Skeletal muscle tissue (tissue), 4 donors: ENCODE data around the gene DICER1. TPM values are rescaled to one million over a fixed set of nuclear protein-coding genes. Genes with fewer than 3 reads are reported as not detected.

Experiments
- H3K27ac ChIP-seq: one replicate; pipeline ENCODE4 v1.7.0; 2013; ENCODE audit warnings: mild to moderate bottlenecking, low read depth, low read length, inconsistent platforms
- H3K27me3 ChIP-seq, 3 donors: one replicate each; pipeline ENCODE4 v1.7.0; 2013; ENCODE audit warnings: low read length in 3 of 3; ENCODE audit not compliant: control insufficient read depth in 3 of 3, insufficient read depth in 3 of 3
- H3K36me3 ChIP-seq, 3 donors: one replicate each; pipeline ENCODE4 v1.7.0; 2013; ENCODE audit warnings: low read length in 3 of 3; ENCODE audit not compliant: control insufficient read depth in 3 of 3, insufficient read depth in 3 of 3
- H3K4me1 ChIP-seq, 3 donors: one replicate each; pipeline ENCODE4 v1.7.0; 2013; ENCODE audit warnings: low read length in 3 of 3, mild to moderate bottlenecking in 3 of 3; ENCODE audit not compliant: control insufficient read depth in 3 of 3, insufficient read depth in 3 of 3
- H3K4me3 ChIP-seq, 3 donors: one replicate each; pipeline ENCODE4 v1.7.0; 2013; ENCODE audit warnings: low read length in 3 of 3
- H3K9ac ChIP-seq, 3 donors: one replicate each; pipeline ENCODE4 v1.7.0; 2013; ENCODE audit warnings: low read length in 3 of 3, mild to moderate bottlenecking in 3 of 3, moderate library complexity in 2 of 3, low read depth in 1 of 3
- H3K9me3 ChIP-seq, 3 donors: one replicate each; pipeline ENCODE4 v1.7.0; 2013; ENCODE audit warnings: low read length in 3 of 3; ENCODE audit not compliant: control insufficient read depth in 3 of 3
- total RNA-seq: library from RNA; depleted of rRNA; stranded (reverse); fragments of >200 nt; gene quantifications from one replicate; pipeline ENCODE4 v1.2.3, GENCODE V29; 2014
- donor health status: Osteomylitis.

The DICER1 gene
- total RNA-seq, 1 donor from 2014 or later, result 107 TPM

DNA sequence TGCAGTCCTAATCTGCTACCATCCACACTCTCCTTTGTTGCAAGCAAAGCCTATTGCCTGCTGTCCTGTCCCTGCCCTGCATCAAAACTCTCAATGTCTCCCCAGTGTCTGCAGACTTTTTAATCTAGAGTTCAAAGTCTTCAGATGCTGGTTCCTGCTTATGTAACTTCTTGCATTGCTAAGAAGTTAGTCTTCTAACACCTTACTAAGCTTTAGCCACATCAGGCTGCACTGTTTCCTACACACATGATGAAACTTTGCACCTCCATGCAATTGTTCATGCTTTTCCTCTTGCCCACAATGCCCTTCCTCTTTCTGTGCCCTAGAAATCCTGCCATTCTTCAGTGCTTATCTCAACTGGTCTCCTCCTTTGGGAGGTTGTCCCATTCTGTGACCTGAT, 16.2 kb upstream of the DICER1 start:
- no peaks in the 10 kb centered on the region for H3K4me1 ChIP-seq
- no peaks in the 10 kb centered on the region for H3K27me3 ChIP-seq
- no peaks in the 10 kb centered on the region for H3K36me3 ChIP-seq
- no peak overlapping the region for H3K4me3 ChIP-seq
- H3K9me3 ChIP-seq, result no peaks in the 10 kb centered on the region
- H3K9ac ChIP-seq, result no peak overlapping the region
- no peak overlapping the region for H3K27ac ChIP-seq

DNA sequence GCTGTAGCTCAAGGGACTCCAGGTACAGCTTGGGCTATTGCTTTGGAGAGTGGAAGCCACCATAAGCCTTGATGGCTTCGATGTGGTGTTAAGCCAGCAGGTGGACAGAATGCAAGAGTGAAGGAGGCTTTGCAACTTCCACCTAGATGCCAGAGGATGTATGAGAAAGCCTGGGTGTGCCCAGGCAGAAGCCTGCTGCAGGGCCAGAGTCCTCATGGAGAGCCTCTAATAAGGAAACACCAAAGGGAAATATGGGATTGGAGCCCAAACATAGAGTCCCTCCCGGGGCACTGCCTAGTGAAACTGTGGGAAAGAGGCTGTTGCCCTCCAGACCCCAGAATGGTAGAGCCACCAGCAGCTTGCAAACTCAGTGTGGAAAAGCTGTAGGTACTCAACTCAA, 9.8 kb upstream of the DICER1 start:
- no peak overlapping the region for H3K27ac ChIP-seq
- no peaks in the 10 kb centered on the region for H3K4me1 ChIP-seq
- no peak overlapping the region for H3K4me3 ChIP-seq
- H3K9me3 ChIP-seq, result no peaks in the 10 kb centered on the region
- H3K36me3 ChIP-seq, result no peaks in the 10 kb centered on the region
- no peak overlapping the region for H3K9ac ChIP-seq
- no peaks in the 10 kb centered on the region for H3K27me3 ChIP-seq

GRCh38 chr14:95165517-95165916, 8.2 kb upstream of the DICER1 start:
- no peak overlapping the region for H3K4me3 ChIP-seq
- no peaks in the 10 kb centered on the region for H3K27me3 ChIP-seq
- no peaks in the 10 kb centered on the region for H3K9me3 ChIP-seq
- H3K27ac ChIP-seq, result no peak overlapping the region
- H3K9ac ChIP-seq, result no peak overlapping the region
- H3K4me1 ChIP-seq, result no peaks in the 10 kb centered on the region
- H3K36me3 ChIP-seq, result no peaks in the 10 kb centered on the region

DNA sequence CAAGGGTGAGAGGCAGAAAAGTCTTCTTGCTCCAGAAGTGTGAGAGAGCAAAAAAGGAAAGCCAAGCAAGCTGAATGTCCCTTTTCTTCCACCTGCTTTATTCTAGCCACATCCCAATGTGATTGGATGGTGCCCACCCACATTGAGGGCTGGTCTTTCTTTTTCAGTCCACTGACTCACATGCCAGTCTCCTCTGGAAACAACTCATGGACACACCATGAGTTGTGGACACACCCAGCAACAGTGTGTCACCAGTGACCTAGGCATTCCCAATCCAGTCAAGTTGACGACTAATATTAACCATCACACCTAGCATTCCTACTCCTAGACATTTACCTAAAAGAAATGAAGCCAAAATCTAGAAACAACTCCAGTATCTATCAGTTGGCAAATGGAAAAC, 7.2 kb upstream of the DICER1 start:
- H3K27ac ChIP-seq, result no peak overlapping the region
- no peak overlapping the region for H3K9ac ChIP-seq
- no peaks in the 10 kb centered on the region for H3K27me3 ChIP-seq
- H3K36me3 ChIP-seq, result no peaks in the 10 kb centered on the region
- no peak overlapping the region for H3K4me3 ChIP-seq
- H3K9me3 ChIP-seq, result no peaks in the 10 kb centered on the region
- H3K4me1 ChIP-seq, result no peaks in the 10 kb centered on the region

DNA sequence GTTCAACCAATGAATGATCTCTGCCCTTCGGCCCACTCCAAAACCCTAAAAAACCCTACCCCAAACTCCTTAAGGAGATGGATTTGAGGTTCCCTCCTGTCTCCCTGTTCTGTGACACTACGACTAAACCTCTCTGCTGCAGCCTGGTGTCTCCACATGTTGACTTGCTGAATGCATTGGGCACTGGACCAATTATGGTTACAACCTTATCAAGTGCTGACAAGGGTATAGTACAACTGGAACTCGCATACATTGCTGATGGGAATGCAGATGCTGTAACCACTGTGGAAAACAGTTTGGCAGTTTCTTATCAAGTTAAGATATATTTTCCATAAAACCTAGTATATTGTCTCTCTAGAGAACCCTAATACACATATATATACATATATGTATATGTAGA, 6.3 kb upstream of the DICER1 start:
- H3K4me1 ChIP-seq, result no peaks in the 10 kb centered on the region
- no peaks in the 10 kb centered on the region for H3K27me3 ChIP-seq
- H3K4me3 ChIP-seq, result no peak overlapping the region
- H3K27ac ChIP-seq, result no peak overlapping the region
- H3K9ac ChIP-seq, result no peak overlapping the region
- no peaks in the 10 kb centered on the region for H3K9me3 ChIP-seq
- no peaks in the 10 kb centered on the region for H3K36me3 ChIP-seq

DNA sequence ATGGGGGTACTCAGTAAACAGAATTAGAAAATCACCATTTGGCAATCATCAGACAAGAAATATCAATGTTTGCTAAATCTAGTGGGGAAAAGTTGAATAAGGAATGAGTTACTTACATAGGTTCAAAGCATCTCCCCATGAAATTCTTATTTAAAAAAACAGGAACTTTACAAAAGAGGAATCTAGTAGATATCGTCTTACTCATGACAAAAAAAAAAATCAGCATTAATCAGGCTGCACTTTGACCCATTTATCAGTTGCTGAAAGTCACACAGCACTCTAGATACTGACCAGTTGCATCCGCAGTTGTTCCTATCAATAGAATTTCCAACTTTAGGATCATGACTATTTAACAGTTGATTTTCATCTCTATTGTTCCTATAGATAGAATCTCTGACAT, 5.8 kb upstream of the DICER1 start:
- no peaks in the 10 kb centered on the region for H3K27me3 ChIP-seq
- no peaks in the 10 kb centered on the region for H3K9me3 ChIP-seq

GRCh38 chr14:95162641-95163040, 5.3 kb upstream of the DICER1 start:
- Histone ChIP-seq H3K9ac (no peak overlapping the region), H3K4me1 (peaks cover 6 to 7% (median 7%) of the 10 kb centered on the region in 3 donors), H3K27me3 (no peaks in the 10 kb centered on the region), H3K36me3 (no peaks in the 10 kb centered on the region), H3K4me3 (no peak overlapping the region), H3K27ac (no peak overlapping the region), H3K9me3 (no peaks in the 10 kb centered on the region)

More for the DNA sequence above, 5.8 kb upstream of the DICER1 start:
- Histone ChIP-seq H3K9ac (no peak overlapping the region), H3K4me3 (no peak overlapping the region), H3K36me3 (no peaks in the 10 kb centered on the region), H3K27ac (no peak overlapping the region), H3K4me1 (peaks cover 4% of the 10 kb centered on the region in 3 donors)

DNA sequence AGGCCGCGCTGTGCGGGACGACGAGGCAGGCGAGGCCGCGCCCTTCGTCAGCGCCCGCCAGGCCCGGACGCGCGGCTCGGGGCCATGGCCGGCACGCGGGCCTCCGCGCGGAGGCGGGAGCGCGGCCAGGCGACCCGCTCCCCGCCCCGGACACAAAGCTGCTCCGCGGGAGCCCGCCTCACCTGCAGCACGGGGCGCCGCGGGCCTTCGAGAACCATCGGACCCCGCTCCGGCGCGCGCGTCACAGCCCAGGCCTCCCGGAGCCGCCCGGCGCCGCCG, 342 bp downstream of the DICER1 start:
- H3K27ac ChIP-seq, result peak overlapping the region; percentile 93
- H3K9me3 ChIP-seq, result no peaks in the 10 kb centered on the region
- H3K9ac ChIP-seq, result peak overlapping the region; percentile 87 to 97 (median 97)
- H3K4me1 ChIP-seq, result peaks cover 15 to 25% (median 22%) of the 10 kb centered on the region in 3 donors
- H3K27me3 ChIP-seq, result no peaks in the 10 kb centered on the region
- H3K36me3 ChIP-seq, result no peaks in the 10 kb centered on the region
- H3K4me3 ChIP-seq, result peak overlapping the region; percentile 76 to 79 (median 79)

- Histone ChIP-seq H3K27me3 (no peaks in the 10 kb centered on the region), H3K36me3 (no peaks in the 10 kb centered on the region), H3K4me1 (peaks cover 15 to 29% (median 25%) of the 10 kb centered on the region in 3 donors), H3K27ac (peak overlapping the region; percentile 93), H3K9me3 (no peaks in the 10 kb centered on the region), H3K4me3 (peak overlapping the region; percentile 76 to 79 (median 79)), H3K9ac (peak overlapping the region; percentile 69 to 97 (median 87))
Observed at GRCh38 chr14:95156161-95157047, 925 bp downstream of the DICER1 start.

DNA sequence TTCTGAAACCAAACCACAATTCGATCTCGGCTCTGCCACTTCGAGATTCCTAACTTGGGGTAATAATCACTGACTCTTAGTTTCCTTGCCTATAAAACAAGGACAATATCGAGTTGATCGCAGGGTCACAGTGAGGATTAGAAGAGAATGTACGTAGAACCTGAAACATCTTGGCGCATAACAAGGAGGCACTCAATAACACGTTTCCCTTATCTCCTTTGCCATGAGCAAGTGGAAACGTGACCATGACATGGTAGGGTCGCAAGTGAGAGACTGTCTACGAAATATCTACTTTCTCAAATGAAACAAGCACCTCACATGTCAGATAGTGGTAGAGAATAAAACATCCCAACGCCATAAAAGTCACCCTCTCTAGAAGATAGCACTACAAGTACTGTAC, 2.3 kb downstream of the DICER1 start:
- H3K4me3 ChIP-seq, result peak overlapping the region in 1 of 3 donors; percentile 44
- no peaks in the 10 kb centered on the region for H3K27me3 ChIP-seq
- H3K27ac ChIP-seq, result no peak overlapping the region
- H3K36me3 ChIP-seq, result no peaks in the 10 kb centered on the region
- H3K9ac ChIP-seq, result peak overlapping the region in 1 of 3 donors; percentile 87
- no peaks in the 10 kb centered on the region for H3K9me3 ChIP-seq
- peaks cover 15 to 37% (median 30%) of the 10 kb centered on the region in 3 donors for H3K4me1 ChIP-seq
